MM.1S (cell line): Measurements from ENCODE around the gene SEMA3A.
A peak's percentile ranks its signal among the peaks of the same experiment; 100 is the strongest.

Experiments
- DNase-seq: peaks from one replicate; pipeline ENCODE4 v3.0.0-alpha.2; 2015
- H2AFZ ChIP-seq: fragments of 300-600 bp; sonication (generic); 2 replicates; pipeline ENCODE4 v1.6.0; 2016; ENCODE audit warnings: antibody characterized with exemption, low read length
- H3F3A ChIP-seq: fragments of 300-600 bp; sonication (generic); 2 replicates; pipeline ENCODE4 v1.6.1; 2016; ENCODE audit warnings: mild to moderate bottlenecking, antibody characterized with exemption, low read length, moderate library complexity, mixed read lengths; ENCODE audit not compliant: insufficient read depth
- H3K27ac ChIP-seq: fragments of 300-600 bp; sonication (generic); 2 replicates; pipeline ENCODE4 v1.5.1; 2016; ENCODE audit warnings: mild to moderate bottlenecking, low read length
- H3K27me3 ChIP-seq: fragments of 300-600 bp; sonication (generic); replicated peaks from 2 replicates; pipeline ENCODE4 v1.6.0; 2016; ENCODE audit warnings: low read length; ENCODE audit not compliant: insufficient read depth
- H3K36me3 ChIP-seq: fragments of 300-600 bp; sonication (generic); replicated peaks from 2 replicates; pipeline ENCODE4 v1.6.1; 2016; ENCODE audit warnings: mild to moderate bottlenecking, low read length, mixed read lengths; ENCODE audit not compliant: insufficient read depth
- H3K4me1 ChIP-seq: fragments of 300-600 bp; sonication (generic); 2 replicates; pipeline ENCODE4 v1.6.1; 2016; ENCODE audit warnings: low read length, mixed read lengths
- H3K4me2 ChIP-seq: fragments of 300-600 bp; sonication (generic); 2 replicates; pipeline ENCODE4 v1.6.0; 2016; ENCODE audit warnings: low read depth, low read length
- H3K4me3 ChIP-seq: fragments of 300-600 bp; sonication (generic); 2 replicates; pipeline ENCODE4 v1.5.1; 2016; ENCODE audit warnings: low read length, mixed read lengths
- H3K79me2 ChIP-seq: fragments of 300-600 bp; sonication (generic); 2 replicates; pipeline ENCODE4 v1.6.1; 2016; ENCODE audit warnings: mixed run types, low read length, mixed read lengths
- H3K9ac ChIP-seq: fragments of 300-600 bp; sonication (generic); 2 replicates; pipeline ENCODE4 v1.6.1; 2016; ENCODE audit warnings: low read length, mixed read lengths
- H3K9me2 ChIP-seq: fragments of 300-600 bp; sonication (generic); replicated peaks from 2 replicates; pipeline ENCODE4 v1.6.1; 2016; ENCODE audit warnings: mild to moderate bottlenecking, low read length, mixed read lengths; ENCODE audit not compliant: insufficient read depth
- H3K9me3 ChIP-seq: fragments of 300-600 bp; sonication (generic); replicated peaks from 2 replicates; pipeline ENCODE4 v1.6.1; 2016; ENCODE audit warnings: mild to moderate bottlenecking, low read length, mixed read lengths; ENCODE audit not compliant: insufficient read depth
- H4K20me1 ChIP-seq: fragments of 300-600 bp; sonication (generic); 2 replicates; pipeline ENCODE4 v1.6.1; 2016; ENCODE audit warnings: mild to moderate bottlenecking, low read length, moderate library complexity, mixed read lengths; ENCODE audit not compliant: insufficient read depth
- EZH2 ChIP-seq: fragments of 300-600 bp; sonication (generic); optimal IDR thresholded peaks from 2 replicates; pipeline ENCODE3; 2017; ENCODE audit warnings: low read depth, mild to moderate bottlenecking, antibody characterized with exemption, low read length, mixed read lengths
- EZH2phosphoT487 ChIP-seq: fragments of 300-600 bp; sonication (generic); IDR thresholded peaks from 2 replicates; pipeline ENCODE4 v1.6.1; 2018; ENCODE audit warnings: antibody characterized with exemption, low read length
- TF ChIP-seq, protein P1 (sequence below): fragments of 300-600 bp; sonication (generic); IDR thresholded peaks from 2 replicates; pipeline ENCODE4 v1.5.1; 2016; ENCODE audit warnings: antibody characterized with exemption, low read length, mixed read lengths

The SEMA3A gene

DNA sequence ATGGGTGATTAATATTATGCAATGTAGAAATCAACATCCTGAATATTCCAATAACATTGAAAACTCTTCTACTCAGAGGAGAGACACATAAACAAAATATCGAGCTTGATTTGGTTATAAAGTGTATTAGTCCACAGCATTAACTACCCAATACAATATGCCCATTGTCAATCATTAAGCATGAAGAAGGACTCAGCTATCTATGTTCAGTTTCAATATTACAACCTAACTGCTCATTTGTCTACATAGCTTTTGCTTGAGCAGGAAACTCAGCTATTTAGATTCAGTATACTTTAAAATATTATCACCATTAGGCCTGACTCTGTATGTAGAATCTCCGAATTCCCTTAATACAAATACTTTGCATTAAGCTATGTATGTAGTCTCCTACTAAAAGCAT, 262.6 kb downstream of the SEMA3A start:
- H3K9me2 ChIP-seq = no peaks in the 10 kb centered on the region
- no peak overlapping the region for H3K27ac ChIP-seq
- no peaks in the 10 kb centered on the region for H4K20me1 ChIP-seq
- peaks cover 5% of the 10 kb centered on the region for H3K4me1 ChIP-seq
- no peak overlapping the region for H3K4me3 ChIP-seq
- no peaks in the 10 kb centered on the region for H3K36me3 ChIP-seq
- no peaks in the 10 kb centered on the region for H3K27me3 ChIP-seq
- H3F3A ChIP-seq = no peaks in the 10 kb centered on the region
- no peak for DNase-seq
- H3K4me2 ChIP-seq = no peak overlapping the region
- H2AFZ ChIP-seq = no peak overlapping the region
- H3K9ac ChIP-seq = no peak overlapping the region
- no peaks in the 10 kb centered on the region for H3K9me3 ChIP-seq
- no peaks in the 10 kb centered on the region for H3K79me2 ChIP-seq
- TF ChIP-seq EZH2phosphoT487 = no peak
- no peak for TF ChIP-seq EZH2
- TF ChIP-seq, protein P1, sequence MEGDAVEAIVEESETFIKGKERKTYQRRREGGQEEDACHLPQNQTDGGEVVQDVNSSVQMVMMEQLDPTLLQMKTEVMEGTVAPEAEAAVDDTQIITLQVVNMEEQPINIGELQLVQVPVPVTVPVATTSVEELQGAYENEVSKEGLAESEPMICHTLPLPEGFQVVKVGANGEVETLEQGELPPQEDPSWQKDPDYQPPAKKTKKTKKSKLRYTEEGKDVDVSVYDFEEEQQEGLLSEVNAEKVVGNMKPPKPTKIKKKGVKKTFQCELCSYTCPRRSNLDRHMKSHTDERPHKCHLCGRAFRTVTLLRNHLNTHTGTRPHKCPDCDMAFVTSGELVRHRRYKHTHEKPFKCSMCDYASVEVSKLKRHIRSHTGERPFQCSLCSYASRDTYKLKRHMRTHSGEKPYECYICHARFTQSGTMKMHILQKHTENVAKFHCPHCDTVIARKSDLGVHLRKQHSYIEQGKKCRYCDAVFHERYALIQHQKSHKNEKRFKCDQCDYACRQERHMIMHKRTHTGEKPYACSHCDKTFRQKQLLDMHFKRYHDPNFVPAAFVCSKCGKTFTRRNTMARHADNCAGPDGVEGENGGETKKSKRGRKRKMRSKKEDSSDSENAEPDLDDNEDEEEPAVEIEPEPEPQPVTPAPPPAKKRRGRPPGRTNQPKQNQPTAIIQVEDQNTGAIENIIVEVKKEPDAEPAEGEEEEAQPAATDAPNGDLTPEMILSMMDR = no peak

DNA sequence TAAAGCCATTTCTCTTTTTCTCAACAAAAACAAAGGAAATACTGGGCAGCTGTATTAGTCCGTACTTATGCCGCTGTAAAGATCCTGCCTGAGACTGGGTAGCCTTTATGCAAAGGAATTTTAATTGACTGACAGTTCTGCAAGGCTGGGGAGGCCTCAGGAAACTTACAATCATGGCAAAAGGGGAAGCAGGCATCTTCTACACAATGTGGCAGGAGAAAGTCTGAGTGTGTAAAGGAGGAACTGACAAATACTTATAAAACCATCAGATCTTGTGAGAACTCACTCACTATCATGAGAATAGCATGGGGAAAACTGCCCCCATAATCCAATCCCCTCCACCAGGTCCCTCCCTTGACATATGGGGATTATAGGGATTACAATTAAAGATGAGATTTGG, 264.3 kb downstream of the SEMA3A start:
- Histone ChIP-seq H4K20me1 (no peaks in the 10 kb centered on the region), H2AFZ (no peak overlapping the region), H3K9me3 (no peaks in the 10 kb centered on the region), H3K79me2 (no peaks in the 10 kb centered on the region), H3K27ac (no peak overlapping the region), H3K4me3 (no peak overlapping the region), H3K27me3 (no peaks in the 10 kb centered on the region), H3K4me1 (no peaks in the 10 kb centered on the region), H3K4me2 (no peak overlapping the region), H3K9me2 (no peaks in the 10 kb centered on the region), H3K36me3 (no peaks in the 10 kb centered on the region), H3K9ac (no peak overlapping the region), H3F3A (no peaks in the 10 kb centered on the region)
- TF ChIP-seq, protein P1 = no peak
- TF ChIP-seq EZH2phosphoT487 = no peak
- no peak for TF ChIP-seq EZH2
- no peak for DNase-seq

DNA sequence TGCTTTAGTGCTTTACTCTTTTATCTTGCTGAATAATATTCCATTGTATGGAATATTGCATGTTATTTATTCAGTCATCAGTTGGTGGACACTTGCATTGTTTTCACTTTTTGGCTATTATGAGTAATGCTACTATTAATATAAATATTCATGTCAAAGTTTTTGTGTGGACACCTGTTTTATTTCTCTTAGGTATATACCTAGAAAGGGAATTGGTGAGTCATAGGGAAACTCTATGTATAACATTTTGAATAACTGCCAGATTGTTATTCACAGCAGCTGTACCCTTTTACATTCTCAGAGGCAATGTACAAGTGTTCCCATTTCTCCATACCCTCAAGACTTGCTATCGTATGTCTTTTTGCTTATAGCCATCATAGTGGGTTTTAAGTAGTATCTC, 268.7 kb downstream of the SEMA3A start:
- no peak overlapping the region for H3K4me3 ChIP-seq

More for the DNA sequence above, 268.7 kb downstream of the SEMA3A start:
- Histone ChIP-seq H3K9me3 (no peaks in the 10 kb centered on the region), H3K4me2 (no peak overlapping the region), H3K79me2 (no peaks in the 10 kb centered on the region), H3K36me3 (no peaks in the 10 kb centered on the region), H4K20me1 (no peaks in the 10 kb centered on the region), H3K4me1 (no peaks in the 10 kb centered on the region), H3F3A (no peaks in the 10 kb centered on the region), H2AFZ (no peak overlapping the region), H3K9ac (no peak overlapping the region), H3K27me3 (no peaks in the 10 kb centered on the region), H3K9me2 (no peaks in the 10 kb centered on the region), H3K27ac (no peak overlapping the region)
- peak; percentile 8 for DNase-seq
- TF ChIP-seq EZH2phosphoT487 (no peak), EZH2 (no peak)
- TF ChIP-seq, protein P1 = no peak
